Inferior parietal cortex (tissue), 1 donor: Measurements from ENCODE around the gene NAIF1.

Experiments
- DNase-seq: peaks from one replicate; pipeline ENCODE4 v3.0.0-alpha.2; 2016; ENCODE audit errors: extremely low spot score

NAIF1 gene

DNA sequence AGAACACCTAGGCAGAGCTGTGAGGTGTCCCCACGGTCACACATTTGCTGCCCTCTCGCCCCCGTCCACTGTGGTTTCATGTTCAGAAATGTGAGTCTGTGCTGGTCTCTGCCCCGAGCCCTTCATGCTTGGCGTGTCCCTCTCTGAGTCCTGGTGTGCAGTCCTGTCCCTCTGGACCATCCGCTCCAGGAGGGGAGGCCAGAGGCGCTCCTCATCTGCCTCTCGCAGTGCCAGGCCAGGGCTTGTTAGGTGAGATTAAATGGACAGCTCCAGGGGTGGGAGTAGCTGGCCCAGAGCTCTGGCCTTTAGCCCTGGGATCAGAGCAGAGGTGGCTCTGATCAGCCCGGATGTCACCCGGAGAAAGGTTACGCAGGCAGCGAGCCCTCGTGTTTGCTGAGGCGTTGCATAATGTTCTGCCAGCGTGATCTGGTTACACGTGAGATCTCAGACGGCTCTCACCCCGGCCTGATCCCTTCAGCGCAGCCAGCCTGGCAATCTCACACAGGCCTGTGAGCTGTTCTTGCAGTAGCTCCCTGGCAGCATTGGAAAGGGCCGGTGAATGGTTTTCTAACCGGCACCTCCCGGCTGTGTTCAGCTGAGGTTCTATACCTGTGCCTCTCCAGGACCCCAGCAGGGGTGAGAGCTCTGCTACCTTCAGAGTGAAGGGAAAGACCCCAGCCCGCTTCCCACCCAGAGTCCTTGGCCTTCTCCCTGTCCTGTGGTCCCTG lies 35.9 kb upstream of the NAIF1 start:
- no peak for DNase-seq

DNA sequence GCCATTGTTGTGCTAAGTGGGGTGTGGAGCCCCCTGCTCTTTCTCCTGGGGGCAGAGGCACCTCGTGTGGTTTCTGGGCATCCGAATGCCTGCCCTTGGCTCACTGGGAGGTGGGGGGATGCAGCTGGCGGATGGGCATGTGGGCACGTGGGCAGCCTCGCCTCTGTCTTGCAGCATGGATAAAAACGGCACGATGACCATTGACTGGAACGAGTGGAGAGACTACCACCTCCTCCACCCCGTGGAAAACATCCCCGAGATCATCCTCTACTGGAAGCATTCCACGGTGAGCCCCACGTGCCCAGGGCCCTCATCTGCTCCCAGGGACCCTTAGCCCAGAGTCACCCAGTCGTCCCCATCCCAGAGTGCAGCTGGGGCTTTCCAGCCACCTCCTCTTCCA lies 35.1 kb upstream of the NAIF1 start:
- DNase-seq: no peak

DNA sequence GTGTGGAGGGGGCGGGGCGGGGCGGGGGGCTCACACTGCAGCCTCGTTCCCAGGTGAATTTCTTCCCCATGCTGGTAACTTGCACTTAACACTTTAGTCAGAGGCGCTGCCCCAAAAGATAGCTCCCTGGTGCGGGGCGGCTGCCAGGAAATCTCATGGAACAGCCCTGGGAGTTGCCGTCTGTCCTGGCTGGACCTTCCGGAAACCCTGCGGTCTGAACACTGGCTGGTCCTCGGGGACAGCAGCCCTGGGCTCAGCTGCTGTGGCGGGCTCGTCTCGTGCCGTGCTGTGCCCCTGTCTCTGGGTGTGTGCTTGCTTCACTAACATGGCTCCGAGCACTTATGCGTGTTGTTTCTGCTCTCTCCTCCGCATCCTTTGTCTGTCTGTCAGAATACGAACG lies 34.6 kb upstream of the NAIF1 start:
- DNase-seq: no peak

DNA sequence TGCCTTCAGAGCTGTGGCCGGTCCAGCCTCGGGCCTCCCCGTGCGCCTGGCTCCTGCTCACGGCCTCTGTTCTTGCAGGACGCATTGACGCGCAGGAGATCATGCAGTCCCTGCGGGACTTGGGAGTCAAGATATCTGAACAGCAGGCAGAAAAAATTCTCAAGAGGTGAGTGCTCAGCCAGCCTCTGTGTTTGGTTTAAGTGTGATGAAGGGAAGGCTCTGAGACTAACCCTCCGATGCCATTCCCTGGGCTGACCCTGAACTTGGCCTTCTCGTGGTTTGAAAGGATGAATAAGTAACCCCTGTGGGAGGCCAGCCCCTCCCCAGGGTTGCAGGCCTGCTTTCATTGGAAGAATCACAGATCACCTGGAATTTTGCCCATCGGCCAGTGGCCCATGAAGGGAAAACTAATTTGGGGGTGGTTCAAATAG lies 34.1 kb upstream of the NAIF1 start:
- no peak for DNase-seq

DNA sequence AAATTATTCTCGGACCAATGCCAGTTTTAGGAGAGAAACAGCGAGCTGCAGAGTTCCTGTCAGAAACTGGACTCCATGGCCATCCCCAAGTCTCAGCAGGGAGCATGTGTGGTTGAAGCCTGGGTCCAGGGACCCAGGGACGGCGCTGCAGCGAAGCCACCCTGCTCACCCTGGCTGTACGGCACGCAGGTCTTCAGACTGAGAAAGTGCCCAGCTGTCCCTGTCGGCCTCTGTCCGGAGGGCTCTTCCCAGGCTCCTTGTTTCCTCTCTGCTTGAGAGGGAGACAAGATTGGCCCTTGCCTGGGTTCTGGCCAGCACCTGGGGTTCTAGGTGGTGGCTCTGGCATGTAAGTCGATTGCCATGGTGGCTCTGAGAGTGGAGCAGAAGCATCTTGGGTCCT lies 33.5 kb upstream of the NAIF1 start:
- no peak for DNase-seq

DNA sequence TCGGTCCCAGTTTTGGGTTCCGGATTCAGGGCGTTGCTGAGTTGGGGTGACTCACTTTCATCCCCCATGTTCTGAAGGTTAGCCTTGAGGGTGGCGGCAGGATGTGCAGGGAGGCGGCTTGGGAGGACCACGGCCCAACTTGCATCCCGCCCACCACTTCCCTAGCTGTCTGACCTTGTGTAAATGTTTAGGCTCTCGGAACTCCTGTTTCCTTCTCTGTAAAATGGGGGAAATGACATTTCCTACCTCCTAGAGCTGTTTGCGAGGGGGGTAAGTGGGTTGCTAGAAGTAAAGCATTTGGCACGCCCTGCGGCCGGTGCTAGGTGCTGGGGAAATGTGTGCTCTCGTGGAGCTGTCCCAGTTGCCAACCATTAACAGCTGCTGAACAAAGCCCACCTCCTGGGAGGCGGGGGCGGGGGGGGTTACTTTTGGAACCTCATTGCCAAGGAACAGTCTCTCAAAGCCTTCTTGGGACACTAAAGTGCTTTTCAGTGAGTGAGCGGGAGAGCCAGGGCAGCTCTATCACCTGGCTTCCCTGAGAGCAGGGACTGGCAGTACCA lies 32.9 kb upstream of the NAIF1 start:
- no peak for DNase-seq

DNA sequence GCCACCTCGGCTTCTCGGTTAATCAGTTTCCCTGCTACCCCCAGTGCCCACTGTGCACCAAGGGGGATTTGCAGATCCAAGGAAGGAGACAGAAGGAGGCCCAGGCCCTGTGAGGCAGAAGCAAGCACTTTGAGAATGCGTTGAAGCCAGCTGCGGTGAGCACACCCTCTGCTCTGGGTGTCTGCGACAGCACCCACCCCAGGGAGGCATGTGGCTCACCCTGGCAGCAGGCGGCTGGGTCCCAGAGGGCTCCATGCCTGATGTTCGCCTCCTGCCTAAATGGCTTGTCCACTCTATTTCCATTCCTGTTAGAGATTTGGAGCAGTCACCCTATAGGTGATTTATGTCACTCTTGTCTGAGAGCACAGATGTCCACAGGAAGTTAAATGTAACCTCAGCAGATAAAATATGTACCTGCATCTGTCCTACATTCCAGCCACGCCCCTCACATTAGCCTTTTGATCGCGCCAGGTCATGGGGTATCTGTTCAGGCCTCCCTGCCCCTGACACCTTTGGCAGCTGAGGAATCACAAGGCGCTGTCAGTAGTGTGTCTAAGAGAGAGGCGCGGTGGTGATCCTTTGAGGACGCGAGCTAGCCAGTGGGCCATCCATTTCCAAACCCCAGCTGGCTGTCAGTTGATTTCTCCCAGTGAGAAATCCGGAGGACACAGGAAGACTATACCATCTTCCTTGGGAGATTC lies 32.3 kb upstream of the NAIF1 start:
- DNase-seq: no peak

DNA sequence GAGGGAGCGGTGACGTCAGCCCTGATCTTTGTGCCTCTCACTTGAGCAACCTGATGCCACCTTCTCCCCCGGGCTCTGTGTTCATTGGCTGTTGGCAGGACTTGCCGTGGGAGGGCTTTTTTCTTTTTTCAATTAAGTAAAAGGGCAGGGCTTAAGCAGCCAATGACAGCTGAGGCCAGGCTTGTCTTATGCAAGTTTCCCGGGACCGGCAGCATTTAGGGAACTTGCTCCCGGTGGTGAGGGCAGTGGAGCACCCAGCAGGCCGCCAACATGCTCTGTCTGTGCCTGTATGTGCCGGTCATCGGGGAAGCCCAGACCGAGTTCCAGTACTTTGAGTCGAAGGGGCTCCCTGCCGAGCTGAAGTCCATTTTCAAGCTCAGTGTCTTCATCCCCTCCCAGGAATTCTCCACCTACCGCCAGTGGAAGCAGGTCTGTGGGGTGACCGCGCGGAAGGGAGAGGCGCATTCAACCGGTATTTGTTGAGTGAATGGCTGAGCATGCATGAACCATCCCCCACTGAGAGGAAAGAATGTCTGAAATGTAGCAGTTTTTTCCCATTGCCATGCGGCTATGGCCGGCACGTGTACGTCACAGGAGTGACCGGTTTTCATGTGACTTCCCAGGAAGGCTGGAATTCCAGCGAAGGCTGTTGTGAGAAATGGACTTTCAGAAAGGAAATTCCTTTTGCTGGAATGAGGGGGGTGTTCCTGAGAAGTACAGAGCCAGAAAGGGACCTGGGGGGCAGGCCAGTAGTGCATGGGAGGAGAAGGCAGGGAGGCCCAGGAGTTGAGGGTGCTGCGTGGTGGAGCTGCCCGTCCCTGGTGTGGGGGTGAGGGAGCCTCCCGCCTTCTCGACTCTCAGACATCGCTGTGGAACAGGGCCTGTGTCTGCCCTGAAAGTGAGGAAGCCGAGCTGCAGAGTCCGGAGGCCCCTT lies 31.4 kb upstream of the NAIF1 start:
- DNase-seq: peak; percentile 76

DNA sequence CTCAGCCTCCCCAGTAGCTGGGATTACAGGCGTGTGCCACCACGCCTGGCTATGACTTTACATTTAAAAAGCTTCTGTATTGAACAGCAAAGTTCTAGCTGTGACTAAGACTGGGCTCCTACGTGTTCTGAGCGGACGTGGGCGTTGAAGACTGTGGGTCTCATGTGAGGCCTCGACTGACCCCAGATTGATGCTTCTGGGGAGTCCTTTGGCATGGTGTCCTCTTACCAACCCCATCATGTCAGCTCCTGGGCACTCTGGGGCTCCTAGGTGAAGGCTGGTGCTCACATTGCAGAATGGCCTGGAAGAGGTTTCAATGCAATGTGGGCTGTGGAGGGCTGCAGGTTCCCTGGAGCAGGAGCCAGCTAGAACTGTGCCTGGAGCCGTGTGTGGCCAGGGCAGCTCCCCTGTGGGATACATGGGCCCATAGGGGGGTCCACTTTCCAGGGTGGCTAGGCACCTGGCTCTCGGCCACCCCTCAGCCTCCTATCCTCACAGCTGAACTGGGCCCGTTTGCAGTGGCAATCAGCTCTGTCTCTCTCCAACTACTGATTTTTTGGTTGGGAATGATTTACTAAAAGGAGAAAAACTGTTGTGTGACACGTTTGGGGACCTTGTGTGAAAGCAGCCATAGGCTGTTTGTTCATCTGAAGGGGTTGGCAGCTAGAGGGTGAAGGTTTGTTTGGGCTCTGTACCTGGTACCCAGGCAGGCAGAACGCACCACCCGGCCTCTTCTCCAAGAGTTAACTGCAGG lies 30.6 kb upstream of the NAIF1 start:
- no peak for DNase-seq

DNA sequence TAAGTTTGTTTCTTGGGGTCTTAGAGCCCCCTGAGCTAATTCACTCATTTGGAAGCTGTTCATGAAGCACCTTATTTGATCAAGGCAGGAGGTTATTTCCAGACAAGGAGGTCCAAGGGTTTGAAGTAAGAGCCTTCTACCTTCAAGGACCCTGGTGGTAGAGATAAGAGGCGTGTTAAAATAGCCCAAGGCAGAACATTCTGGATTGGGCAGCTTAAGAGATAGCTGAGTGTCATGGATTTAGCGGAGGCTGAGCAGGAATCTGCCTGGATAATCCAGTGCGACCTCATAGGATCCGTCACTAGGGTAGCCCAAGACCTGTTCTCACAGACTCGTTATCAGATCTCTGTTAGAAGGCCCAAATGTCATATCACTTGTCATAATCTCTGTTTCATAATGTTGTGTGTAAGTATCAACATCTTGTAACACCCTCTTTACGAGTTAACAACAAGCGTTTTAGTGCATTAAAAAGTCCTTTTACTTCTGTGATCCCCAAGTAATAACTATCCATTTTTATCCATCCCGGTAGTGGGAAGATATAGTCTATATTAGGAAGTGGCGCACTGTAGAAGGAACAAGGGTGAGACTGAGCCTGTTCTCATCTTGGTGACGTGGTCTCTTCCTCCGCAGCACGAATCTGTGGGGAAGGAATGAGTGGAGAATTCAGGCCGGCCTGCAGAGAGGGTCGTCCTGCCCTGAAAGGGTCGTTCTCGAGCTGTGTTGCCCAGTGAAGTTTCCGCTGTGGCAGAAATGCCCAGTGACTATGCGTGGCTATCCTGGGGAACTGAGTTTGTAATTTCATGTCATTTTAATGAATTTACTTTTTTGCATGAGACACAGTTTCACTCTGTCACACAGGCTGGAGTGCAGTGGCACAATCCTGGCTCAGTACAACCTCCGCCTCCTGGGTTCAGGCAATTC lies 29.8 kb upstream of the NAIF1 start:
- no peak for DNase-seq

DNA sequence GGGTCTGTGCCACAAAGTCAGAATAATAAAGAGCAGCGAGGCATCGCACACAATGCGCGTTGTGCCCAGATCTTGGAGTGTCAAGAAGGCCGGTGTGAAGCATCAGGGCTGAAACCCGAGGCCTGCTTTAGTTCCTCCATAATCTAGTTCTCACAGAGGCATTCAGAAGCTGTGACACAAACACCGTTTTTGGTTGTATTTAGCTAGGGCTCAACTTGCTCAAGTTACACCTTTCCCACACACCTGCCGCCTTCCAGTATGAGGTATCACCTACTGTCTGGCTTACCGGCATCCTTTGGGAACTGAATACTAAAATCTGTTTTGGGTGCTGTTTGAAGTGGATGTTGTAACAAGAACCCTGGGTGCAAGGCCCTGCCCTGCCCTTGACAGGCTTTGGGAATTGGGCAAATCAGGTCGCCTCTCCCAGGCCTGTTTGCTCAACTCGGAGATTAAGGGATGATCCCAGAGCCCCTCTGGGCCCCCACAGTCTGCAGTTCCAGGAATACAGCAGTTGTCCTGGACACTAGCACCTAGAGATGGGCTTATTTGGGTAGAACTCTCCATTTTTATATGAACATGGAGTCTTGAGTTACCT lies 27.9 kb upstream of the NAIF1 start:
- no peak for DNase-seq

DNA sequence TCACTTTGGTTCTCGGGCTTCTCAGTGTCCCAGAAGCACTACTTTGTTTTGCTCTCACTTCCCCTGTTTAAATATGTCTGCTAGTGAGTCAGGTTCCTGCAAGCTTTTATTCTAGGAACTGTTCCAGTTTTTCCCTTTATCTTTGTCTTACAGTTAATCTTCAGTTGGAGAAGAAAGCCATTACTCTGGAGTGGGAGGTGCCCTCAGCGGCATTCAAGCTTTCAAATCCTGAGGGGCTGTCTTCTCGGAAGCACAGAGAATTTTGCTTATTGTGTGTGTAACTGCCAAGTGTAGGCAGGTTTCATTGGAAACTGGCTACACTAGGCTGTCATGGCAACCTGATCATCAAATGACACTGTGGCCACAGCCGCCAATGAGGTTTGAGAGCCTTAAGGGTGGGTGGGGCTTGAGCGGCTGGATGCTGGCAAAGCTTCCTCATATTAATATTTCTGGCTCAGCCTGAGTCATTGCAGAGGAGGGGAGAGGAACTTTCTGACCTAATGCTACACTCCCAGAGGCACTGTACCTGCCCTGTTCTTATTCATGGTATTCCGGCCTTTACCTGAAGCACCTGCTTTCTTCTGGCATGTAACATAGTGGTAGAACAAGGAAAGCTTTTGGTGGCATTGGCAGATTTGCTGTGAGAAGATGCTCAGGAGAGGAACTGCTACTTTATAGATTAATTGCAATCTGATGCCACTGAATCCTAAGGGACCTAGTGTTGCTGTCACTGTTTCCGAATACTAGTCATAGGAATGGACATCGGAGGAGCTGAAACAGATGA lies 27.2 kb upstream of the NAIF1 start:
- DNase-seq: peak; percentile 90

DNA sequence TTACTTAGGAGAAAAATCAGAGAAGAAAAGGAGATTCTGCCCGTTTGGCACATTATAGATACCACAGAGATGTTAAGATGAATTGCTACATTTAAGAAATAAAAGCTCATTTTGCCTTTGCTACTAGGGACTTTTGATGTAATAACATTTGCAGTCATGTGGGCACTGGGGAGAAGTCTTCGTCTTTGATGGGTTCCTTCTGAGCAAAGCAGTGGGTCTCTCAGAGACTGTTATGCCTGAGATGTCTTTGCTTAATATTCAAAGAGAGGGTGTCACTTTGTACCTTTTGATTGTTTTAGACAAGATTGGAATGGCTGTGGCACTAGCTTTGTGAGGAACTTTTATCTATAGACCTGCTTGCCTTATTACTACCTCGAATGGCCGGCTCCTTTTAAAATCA lies 25.9 kb upstream of the NAIF1 start:
- DNase-seq: peak; percentile 12

DNA sequence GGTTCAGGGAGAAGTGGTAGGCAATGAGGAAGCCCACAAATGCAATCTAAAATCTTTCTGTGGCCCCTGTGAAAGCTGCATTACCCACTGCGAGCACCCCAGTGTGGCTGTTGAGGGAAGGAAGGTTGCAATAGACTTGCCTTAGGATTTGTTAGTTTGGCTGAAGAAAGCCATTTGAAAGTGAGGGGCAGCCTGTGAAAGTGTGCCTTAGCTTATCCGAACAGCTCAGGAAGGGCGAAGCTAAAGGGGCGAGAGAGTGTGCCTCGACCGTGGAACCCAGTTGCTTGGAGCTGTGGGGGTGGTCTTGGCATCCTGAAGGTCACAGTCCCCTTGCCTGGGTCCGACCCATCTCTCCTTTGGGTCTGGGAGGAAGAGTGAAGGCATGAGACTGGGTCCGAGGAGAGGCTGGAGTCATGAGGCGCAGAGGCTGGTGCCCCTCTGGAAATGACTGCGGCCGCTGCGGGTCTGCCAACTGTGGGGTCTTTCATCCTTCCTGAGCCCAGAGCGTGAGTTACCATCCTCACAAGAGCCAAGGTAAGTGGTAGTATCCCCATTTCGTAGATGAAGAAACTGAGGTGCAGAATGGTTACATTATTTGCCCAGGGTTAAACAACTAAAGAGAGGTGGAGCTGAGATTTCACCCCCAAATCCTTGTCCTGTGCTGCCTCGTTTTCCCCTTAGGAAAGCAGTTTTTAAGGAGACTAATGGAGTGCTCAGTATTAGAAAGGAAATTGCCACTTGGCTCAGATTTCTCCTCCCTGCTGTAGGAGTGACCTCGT lies 25.3 kb upstream of the NAIF1 start:
- peak; percentile 5 for DNase-seq

DNA sequence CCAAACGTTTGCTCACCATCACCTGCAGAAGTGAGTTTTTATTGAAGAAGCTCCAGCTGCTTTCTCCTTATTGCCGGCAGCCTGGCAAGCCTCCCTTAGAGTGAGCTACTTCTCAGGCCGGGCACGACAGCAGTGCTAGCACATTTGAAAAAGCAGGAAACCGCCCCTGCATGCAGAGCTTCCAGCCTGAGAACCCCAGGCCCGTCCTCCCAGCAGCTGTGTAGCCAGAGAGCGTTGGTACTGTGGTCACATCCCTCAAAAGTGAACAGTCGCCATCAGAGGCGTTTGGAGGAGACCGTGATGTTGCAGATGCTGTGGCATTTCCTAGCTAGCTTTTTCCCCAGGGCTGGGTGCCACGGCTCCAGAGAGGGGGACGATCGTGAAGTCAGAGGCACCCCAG lies 24.5 kb upstream of the NAIF1 start:
- DNase-seq: no peak

DNA sequence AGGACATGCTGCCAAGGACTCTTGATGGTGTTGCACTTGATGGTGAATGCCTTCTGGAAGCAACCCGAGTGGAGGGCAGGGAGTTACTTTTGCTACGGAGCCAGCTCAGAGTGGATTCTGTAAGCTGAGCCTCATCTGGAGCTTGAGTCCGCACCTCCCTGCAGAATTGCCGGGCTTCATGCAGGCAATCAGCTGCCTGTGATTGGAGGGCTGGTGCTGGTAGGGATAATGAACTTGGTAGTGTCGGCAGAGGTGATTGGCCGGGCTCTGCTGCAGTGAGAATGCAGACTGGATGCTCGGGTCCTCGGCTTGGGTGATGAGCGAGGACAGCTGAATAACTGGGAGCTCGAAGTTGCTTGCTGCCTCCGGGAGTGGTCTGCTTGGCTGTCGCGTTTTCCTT lies 24.0 kb upstream of the NAIF1 start:
- peak; percentile 83 for DNase-seq

DNA sequence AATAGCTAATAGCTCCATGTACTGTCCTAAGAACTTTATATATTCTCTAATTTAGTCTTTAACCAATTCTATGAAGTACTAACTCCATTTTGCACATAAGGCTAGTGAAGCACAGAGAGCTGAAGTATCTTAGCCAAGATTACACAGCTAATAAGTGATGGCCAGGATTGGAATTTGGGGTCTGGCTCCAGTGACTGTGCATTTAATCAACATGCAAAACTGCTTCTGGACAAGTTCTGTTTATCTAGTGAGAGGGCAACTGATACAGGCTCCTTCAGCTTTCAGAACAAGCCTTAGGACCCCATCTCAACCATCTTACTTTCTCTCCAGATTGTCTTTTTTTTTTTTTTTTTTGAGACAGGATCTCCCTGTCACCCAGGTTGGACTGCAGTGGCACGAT lies 22.2 kb upstream of the NAIF1 start:
- DNase-seq: no peak

DNA sequence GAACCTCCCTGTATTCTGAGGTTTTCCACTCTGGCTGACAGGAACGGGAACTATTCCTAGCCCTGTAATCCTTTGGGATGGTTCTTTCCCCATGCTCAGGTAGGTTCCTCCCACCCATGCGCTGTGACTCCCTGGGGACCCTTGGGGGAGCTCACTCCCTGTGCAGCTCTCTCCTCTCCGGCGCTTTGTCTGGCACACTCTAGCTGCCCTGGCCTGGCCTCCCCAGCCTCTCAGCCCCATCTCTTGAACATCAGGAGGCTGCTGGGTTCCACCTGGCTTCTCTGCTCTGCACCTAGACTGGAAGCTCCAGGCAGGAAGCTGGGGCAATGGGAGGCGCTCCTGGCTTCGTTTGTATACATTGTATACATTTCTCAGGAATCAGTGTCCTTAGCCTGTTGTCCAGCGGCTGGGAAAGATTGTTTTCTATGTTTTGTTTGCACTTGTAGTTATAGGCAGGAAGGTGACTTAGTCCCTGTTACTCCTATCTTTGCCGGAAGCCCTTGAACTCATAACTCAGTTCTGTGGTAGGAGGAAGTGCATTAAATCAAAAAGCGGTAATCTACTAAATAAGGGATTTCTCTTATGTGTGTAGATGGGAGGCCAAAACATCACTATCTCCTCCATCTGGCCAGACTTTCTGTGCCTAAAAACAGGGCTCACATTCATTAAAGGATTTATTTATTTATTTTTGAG lies 21.3 kb upstream of the NAIF1 start:
- DNase-seq: no peak
